Fibroblast of peridontal ligament (primary cell): Measurements from ENCODE around the gene ZNF213.

ENCODE experiments used
- DNase-seq: peaks from one replicate; pipeline ENCODE4 v3.0.0-alpha.2; 2010; ENCODE audit errors: extremely low read depth

The ZNF213 gene

DNA sequence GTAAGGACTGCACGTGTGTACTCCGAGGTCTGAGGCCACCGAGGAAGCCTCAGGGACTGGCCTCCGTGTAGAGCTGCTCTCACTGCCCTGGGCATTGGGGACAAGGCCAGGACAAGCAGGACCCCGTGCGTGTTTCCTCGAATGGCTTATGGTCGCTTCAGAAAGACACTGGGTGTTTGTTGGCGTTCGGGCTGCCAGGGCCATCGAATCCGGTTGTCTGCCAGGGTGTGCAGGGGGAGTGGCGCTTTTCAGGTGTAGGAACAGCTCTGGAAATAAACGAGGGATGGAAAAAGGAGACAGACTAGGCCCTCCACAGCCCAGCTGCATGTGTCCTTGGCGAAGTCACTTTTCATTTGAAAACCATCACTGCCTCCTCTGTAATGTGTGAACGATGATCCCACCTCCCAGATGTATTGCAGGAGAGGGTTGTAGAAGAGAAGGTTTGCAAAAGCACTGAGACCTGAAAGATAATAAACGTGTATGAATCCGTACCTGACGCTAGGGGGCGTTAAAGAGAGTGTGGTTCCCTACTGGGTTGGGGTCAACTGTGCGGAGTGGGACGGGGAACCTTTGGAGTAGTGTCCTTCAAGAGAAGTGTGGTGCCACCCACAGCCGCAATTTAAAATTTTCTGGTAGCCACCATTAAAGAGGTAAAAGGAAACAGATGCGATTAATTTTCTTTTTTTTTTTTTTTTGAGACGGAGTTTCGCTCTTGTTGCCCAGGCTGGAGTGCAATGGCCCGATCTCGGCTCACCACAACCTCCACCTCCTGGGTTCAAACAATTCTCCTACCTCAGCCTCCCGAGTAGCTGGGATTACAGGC, 33.6 kb upstream of the ZNF213 start:
- peak; percentile 35 for DNase-seq

DNA sequence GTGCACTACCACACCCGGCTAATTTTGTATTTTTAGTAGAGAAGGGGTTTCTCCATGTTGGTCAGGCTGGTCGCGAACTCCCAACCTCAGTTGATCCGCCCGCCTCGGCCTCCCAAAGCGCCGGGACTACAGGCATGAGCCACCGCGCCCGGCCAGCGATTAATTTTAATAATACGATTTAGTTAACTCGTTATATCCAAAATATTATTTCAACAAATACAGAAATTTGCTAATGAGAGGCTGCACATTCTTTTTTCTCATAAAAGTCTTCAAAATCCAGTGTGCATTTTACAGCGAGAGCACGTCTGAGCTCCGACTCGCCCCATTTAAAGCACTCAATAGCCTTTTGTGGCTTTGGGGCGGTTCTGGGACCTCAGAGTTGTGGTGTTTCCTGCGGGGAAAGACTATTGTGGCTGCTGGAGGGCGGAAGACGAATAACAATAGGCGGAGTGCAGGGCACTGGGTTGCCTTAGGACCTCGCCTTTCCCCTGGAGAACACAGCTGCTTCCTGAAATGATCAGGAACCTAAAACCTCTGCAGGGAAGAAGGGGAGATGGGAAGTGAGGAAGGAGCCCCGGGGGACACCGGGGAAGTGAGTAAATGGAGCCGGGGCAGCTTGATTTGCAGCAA, 32.9 kb upstream of the ZNF213 start:
- no peak for DNase-seq

DNA sequence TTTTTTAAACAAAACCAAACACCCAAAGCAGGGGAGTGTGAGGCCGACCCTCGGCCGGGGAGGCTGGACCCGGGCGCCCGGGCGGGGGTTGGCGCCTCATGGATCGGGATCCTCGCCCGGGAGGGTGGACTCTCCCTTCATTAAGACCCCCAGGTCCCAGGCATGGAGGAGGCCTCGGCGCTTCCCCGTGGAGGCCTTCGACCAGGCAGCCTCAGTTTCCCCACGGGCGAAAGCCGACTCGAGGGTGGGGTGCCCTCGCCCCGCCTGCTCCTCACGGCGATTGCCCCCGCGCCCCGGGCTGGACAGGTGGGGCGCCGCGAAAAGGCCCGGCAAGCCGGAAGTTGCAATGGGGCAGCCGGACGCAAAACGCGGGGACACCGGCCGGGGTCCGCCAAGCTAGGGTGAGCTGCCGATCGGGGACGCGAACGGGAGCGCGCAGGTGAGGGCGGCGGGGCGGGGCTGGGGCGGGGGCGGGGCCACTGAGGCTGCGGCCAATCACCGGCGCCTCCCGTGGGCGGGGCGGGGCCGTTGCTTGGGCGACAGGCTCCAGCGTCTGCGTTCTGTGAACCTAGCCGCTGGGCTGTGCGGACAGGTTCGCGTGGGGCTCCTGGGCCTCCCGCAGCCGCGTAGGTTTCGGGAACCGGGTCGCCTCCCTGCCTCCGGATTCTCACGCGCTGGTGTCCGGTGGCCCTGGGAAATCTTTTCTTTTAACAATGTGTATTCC, 28.5 kb upstream of the ZNF213 start:
- peak; percentile 66 for DNase-seq

DNA sequence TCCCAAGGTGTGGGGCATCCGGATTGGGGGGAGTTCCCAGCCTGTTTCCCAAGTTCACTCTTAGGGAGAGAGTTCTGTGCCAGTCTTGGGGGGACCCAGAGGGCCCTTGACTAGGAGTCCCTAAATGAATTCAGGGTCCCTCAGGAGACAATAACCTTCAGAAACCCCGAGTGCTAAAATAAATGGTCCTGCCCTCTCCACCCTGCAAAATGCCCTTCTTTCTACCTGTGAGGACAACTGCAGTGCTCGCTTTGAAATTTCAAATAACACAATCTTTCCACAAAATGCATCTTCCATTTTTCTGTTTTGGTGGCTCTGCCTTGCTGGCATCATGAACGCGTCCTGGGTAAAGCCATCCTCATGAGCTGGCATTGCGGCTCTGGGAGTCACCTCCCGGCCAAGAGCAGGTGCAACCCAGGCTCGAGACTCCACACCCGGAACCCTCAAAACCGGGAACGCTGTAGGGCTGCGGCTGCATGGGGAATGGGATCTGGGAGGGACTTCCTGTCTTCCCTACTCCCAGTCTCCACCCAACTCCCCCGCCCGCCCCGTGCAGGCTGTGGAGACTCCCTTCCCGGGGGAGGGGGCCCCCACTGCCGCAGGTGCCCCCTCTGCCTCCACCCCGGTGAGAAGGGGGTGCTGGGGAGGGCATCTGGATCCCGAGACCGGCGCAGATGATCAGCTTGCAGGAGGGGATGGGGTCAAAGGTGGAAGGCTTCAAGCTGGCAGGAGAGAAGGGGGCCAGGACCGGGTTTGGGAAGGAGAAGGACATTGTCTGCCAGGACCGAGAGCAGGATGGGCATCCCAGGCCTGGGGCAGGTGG, 22.6 kb upstream of the ZNF213 start, which contains the start of gene ZNF205:
ZNF205 (plus strand) TSS at position 529 of the 823 bp plus-strand sequence. CDS start 845 bp downstream, outside the sequence.
- peak; percentile 67 for DNase-seq

DNA sequence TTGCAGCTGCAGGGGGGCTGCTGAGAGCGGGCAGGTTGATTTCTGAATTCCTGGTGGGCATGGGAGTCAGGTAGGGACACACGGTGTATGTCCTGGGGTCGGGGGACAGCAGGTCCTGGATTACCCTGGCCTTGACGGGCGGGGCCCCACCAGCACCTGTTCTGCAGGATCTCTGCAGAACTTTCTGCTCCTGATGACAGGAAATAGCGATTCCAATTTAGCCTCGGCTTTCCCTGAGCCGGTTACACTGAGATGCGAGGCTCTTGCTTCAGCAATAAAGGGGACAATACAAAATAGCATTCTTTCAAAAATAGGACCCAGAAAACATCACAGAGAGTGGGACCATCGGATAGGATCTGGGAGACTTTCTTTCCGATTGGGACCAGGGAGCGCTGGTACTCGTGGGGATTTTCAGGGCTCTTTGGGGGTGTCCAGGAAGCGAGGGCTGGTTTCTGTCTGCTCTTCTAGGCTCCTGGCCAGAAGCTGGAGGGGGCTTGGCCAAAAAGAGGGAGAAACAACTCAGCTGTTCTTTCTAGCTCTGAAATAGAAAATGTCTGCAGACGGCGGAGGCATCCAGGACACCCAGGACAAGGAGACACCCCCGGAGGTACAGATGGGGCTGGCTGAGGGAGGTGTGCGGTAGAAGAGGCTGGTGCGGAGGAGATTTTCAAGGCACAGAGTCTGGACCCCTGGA, 21.8 kb upstream of the ZNF213 start:
- DNase-seq = peak; percentile 18

DNA sequence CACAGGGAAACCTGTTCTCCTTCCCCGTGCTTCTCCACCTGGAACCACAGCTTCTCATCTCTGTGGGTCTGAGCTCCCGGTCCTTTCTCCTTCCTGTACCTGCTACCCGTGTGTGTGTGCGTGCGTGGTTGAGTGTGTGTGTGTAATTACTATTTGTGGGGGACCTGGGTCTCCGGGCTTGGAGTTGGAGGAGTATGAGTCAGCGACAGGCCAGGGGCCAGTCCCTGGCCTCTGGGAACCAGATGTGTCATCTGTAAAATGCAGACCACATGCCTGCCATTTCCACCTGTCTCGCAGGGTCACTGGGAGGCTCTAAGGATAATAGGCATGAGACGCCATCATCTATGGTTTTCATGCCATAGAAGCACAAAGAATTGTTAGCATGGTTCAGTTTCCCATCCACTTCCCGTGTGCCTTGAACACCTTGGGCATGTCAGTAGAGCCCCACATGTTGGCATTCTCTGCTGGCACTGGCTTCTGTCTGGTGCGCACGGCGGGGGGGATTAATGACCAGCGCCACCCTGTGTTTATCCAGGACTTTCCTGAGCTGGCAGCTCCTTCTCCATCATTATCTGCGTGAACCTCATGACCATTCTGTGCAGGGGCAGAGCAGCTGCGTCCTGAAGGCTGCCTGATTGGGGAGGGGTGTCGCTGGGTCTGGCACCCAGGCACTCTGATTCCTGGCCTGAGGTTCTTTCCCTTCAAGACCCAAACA, 20.9 kb upstream of the ZNF213 start:
- DNase-seq = no peak

DNA sequence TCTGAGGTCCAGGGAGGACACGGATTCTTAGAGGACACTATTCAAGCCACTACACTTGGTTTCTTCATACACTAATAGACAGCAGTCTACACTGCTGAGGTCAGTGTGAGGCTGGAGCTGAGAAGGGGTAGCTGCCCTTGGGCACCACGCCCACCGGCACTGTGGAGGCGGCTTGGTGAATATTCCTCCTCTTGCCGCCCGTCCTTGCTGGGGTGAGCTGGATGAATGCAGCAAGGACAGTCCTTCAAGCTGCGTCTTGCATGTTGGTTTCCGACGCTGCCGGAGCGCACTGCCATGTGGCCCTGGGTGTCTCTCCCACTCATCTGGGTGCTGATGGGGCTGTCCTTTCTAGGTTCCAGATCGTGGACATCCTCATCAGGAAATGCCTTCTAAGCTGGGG, 19.8 kb upstream of the ZNF213 start:
- DNase-seq = no peak

DNA sequence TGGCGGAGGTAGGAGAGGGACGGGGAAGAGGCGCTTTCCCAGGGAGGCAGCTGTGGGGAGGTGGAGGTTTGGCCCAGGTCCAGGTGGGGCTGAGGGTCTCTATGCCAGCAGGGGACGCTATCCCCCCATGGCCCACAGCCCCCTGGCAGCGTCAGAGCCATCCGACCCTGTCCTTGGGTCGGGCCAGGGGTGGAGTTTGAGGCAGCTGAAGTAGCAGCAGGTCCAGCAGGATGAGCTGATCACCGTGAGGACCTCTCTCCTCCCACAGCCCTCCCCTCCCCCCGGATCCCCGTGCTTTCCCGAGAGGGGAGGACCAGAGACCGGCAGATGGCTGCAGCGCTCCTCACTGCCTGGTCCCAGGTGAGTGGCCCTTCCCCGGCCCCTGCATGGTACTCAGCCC, 19.3 kb upstream of the ZNF213 start:
- no peak for DNase-seq

DNA sequence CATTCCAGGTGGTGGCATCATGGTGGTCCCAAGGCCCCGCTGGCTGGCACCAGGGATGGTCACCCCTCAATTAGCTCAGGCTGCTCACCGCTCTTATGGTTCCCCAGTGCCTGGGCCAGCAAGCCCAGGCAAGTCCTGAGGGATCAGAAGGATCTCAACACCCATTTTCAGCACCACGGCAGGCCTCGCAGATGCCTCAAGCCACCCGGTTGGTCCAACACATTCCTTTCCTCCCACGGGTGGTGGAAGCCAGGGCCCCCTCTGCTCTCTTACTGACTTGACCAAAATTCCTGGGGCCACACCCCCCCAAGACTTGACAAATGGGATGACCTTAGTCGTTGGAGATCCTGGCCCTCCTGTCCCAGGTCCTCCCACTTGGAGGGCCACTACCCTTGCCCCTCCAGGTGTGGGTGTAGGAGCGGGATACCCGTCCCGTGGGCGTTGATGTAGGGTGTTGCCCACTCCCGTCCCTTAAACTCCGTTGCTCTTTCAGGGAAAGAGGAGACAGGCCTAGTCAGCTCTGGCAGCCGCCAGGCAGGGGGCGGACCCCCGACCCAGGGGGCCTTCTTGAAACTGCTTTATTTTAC, 16.5 kb upstream of the ZNF213 start:
- DNase-seq = no peak

DNA sequence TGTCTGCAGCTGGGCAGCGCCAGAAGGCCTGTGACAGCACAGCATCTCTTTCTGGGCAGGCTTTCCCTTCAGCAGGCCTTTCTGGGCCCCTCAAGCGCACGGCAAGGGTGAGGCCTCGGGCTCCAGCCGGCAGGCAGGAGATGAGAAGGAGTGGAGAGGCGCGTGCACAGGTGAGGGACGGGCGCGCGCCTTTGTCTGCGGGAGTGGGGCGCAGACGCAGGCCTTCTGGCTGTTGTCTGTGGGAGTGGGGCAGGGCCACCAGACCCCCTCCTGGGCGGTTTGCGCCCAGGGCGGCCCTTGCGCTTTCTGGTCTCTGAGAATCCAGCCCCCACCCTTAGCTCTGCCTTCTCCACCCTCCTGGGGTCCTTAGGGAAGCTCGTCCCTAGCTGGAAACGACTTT, 16.0 kb upstream of the ZNF213 start:
- no peak for DNase-seq

DNA sequence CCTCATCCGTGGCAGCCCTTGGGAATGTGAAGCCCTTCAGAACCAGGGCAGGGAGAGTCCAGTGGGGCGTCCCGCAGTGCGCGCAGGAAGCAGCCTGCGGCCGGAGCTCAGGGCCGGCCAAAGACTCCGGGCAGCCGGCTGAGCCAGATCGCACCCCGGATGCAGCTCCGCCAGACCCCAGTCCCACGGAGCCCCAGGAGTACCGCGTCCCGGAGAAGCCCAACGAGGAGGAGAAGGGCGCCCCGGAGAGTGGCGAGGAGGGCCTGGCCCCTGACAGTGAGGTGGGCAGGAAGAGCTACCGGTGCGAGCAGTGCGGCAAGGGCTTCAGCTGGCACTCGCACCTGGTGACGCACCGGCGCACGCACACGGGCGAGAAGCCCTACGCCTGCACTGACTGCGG, 15.5 kb upstream of the ZNF213 start:
- no peak for DNase-seq

DNA sequence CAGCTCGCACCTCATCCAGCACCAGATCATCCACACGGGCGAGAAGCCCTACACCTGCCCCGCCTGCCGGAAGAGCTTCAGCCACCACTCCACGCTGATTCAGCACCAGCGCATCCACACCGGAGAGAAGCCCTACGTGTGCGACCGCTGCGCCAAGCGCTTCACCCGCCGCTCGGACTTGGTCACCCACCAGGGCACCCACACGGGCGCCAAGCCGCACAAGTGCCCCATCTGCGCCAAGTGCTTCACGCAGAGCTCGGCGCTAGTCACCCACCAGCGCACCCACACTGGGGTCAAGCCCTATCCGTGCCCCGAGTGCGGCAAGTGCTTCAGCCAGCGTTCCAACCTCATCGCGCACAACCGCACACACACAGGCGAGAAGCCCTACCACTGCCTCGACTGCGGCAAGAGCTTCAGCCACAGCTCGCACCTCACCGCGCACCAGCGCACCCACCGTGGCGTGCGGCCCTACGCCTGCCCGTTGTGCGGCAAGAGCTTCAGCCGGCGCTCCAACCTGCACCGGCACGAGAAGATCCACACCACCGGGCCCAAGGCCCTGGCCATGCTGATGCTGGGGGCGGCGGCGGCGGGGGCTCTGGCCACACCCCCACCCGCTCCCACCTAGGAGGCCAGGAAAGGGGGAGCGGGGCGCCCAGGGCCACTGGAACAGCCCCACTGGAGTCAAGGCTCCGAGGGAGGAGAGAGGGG, 15.0 kb upstream of the ZNF213 start:
- no peak for DNase-seq

DNA sequence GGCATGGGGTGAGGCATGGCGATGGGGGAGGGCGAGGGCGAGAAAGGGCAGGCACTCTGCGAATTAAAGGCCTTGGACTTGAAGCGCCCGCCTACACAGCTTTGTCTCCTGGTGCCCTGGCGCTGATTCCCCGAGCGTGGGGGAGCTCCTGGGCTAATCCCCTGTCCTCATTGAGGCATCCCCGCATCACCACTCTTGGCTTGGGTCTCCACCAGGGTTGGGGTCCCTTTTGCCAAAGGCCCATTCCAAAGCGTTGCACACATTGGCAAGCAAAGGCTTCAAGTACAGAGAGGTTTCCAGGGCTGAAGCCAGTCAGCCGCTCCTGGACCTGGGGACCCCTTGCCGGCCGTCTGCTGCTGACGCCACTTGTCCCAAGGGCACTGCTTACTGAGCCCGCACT, 14.4 kb upstream of the ZNF213 start:
- no peak for DNase-seq

DNA sequence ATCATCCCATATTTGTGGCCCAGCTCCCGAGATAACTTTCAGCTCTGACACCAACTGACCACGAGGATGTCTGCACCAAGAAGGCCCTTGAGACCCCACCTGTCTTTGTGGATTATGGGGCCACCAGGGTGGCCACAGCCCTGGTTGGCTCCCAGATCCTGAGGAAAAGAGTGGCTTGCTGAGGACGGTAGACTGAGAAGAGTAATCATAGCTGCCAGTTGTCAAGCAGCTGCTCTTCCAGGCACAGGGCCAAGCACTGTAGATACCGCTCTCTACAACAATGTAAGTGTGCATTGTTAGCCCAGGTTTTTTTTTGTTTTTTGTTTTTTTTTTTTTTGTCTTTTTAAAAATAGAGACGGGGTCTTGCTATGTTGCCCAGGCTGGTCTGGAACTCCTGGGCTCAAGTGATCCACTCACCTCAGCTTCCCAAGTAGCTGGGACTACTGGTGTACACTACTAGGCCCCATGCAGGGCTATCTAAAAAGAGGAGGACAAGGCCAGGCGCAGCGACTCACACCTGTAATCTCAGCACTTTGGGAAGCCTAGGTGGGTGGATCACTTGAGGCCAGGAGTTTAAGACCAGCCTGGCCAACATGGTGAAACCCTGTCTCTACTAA, 12.9 kb upstream of the ZNF213 start:
- DNase-seq = no peak

DNA sequence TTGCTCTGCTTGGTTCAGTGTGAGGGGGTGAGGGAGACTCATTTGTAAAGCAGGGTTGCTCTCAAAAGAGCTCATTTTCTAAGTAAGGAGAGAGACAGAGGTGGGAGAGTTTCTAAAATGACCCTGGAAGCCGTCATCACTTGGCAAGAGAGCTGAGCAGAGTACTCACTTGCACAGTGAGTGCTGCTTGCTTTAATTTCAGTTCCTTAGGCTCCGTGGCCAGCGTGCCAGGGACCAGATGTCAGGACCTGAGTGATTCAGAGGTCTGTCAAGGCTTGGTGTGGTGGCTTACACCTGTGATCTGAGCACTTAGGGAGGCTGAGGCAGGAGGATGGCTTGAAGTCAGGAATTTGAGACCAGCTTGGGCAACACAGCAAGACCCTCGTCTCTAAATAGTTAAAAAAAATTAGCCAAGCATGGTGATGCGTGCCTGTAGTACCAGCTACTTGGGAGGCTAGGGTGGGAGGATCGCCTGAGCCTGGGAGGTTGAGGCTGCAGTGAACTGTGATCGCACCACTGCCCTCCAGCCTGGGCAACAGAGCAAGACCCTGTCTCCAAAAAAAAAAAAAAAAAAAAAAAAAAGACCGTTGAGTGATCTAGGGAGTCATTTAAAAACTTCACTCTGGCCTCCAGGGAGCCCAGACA, 11.8 kb upstream of the ZNF213 start:
- DNase-seq = no peak

DNA sequence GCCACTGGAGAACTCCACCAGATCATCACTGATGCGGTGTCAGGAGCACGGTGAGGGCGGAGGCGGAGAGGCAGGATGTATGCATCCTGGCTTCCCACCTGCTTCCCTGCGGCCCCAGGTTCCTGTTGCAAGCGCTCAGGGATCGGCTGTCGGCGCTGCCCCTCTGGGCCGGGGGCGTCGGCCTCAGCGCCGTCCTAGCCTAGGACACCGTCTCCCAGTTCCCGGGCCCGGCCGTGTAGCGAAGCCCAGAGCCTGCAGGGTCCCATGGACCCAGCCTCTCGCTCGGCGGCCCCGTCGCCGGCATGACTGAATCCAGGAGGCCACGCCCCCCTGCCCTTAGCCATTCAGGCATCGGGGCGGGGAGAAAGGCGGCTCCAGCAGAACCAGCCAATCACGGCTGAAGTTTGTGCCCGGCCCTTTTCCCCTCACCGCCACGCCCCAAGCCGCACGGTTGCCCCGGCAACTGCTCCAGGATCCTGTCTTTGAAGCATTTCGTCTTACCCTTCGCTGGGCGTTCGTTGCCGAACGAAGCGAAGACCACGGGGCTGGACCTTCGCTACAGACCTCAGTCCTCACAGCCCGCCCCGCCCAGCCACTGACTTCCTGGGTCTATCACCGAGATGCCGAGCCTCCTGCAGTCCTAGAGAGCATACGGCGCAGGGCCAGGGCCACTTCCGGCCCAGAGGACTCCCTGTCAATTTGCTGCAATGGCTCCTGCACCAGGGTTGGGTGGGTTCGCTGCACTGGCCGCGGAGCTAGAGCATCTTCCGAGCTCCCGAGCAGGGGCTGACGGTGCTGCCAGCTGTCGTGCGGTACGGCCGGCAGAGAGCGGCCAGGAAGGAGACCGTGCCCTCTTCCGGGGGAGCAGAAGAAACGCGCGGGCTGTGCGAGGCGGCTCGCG, 10.6 kb upstream of the ZNF213 start:
- DNase-seq = peak; percentile 89

DNA sequence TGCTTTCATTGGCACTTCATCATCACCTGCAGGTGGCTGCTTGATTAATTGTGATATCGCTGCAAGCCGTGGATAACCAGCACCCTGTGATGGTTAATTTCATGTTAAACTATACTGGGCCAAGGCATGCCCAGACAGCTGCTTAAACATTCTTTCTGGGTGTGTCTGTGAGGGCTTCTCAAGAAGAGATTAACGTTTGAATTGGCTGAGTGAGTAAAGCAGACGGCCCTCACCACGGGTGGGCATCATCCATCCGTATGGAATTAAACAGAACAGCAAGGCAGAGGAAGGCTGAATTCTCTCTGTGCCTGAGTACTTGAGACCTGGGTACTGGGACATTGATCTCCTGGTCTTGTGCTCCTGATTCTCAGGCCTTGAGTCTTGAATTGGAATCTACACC, 7.1 kb upstream of the ZNF213 start:
- no peak for DNase-seq
